AG09309 (cell line): ENCODE measurements around the gene RAI14.

ENCODE experiments used
- DNase-seq: peaks from one replicate; pipeline ENCODE4 v3.0.0-alpha.2; 2010; ENCODE audit warnings: low read depth
- H3K4me3 ChIP-seq: 2 replicates; pipeline ENCODE4 v1.5.1; 2011; ENCODE audit warnings: mild to moderate bottlenecking, low read depth, low read length, moderate library complexity; ENCODE audit not compliant: control insufficient read depth
- CTCF ChIP-seq: IDR thresholded peaks from 2 replicates; pipeline ENCODE4 v1.5.1; 2011; ENCODE audit warnings: mild to moderate bottlenecking, low read depth, low read length, inconsistent platforms; ENCODE audit not compliant: insufficient read depth, control insufficient read depth; ENCODE audit errors: missing control alignments

Gene RAI14

GRCh38 chr5:34804913-34805312, 148.8 kb downstream of the RAI14 start:
- TF ChIP-seq CTCF, result no peak
- no peak overlapping the region for H3K4me3 ChIP-seq
- DNase-seq, result no peak

- H3K4me3 ChIP-seq, result no peak overlapping the region
- no peak for DNase-seq
- TF ChIP-seq CTCF, result no peak
Measured at GRCh38 chr5:34806532-34806931, 150.4 kb downstream of the RAI14 start.

GRCh38 chr5:34811706-34812105, 155.6 kb downstream of the RAI14 start:
- DNase-seq, result no peak
- H3K4me3 ChIP-seq, result no peak overlapping the region
- no peak for TF ChIP-seq CTCF

GRCh38 chr5:34813509-34813908, 157.4 kb downstream of the RAI14 start:
- DNase-seq, result no peak
- no peak for TF ChIP-seq CTCF
- H3K4me3 ChIP-seq, result no peak overlapping the region

GRCh38 chr5:34817558-34818351, 161.6 kb downstream of the RAI14 start:
- TF ChIP-seq CTCF, result no peak
- DNase-seq, result peak; percentile 11
- no peak overlapping the region for H3K4me3 ChIP-seq

GRCh38 chr5:34818717-34819116, 162.6 kb downstream of the RAI14 start:
- TF ChIP-seq CTCF, result no peak
- no peak overlapping the region for H3K4me3 ChIP-seq
- DNase-seq, result no peak
